ENCODE results near the gene PRC1.

The PRC1 gene

DNA sequence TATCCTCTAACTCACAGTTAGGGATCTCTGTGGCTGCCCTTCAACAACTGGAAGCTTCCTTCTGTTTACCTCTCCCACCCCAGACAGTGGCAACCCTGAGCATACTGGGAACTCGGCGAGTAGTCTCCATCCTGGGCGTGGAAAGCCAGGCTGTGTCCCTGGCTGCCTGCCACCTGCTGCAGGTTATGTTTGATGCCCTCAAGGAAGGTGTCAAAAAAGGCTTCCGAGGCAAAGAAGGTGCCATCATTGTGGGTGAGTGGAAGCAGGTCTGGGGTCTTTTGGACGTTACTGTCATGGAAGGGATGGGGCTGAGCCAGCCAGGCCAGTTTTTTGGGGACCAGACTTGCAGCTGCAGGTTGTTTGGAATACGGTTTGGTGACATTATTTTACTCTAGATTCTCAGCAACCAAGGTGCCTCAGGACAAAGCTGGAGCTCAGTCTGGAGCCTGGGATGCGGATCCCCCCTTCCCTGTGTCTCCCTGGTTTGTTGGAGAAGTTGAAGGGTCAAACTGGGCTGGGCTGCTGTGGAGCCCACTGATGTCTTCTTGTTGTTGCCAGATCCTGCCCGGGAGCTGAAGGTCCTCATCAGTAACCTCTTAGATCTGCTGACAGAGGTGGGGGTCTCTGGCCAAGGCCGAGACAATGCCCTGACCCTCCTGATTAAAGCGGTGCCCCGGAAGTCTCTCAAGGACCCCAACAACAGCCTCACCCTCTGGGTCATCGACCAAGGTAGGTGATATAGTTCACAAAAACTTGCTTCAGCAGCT is 51.8 kb downstream of the PRC1 start:
- peaks cover 58% of the 10 kb centered on the region for H3K36me3 Mint-ChIP-seq (ENCODE audit: low read depth)
- H3K4me3 Mint-ChIP-seq = no peak overlapping the region
- no peaks in the 10 kb centered on the region for H3K9me3 Mint-ChIP-seq

DNA sequence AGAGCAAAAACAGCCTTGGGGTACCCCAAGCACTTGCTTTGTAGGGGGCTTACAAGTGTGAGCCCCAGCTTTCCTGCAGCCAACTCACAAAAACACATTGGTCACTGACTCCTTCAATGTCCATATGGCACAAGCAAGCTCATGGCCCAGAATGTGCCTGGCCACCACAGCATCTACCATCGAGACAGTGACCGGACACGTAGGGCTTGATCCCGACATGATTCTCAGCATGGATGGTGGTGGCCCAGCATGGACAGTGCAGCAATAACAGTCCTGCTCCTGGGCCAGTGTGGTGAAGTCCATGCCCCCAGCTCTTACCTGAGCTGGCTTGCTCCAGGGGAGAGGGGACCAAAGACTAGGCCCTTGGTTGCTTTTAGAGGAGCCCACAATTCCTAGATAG is 53.3 kb downstream of the PRC1 start:
- Mint-ChIP-seq H3K9me3 (no peaks in the 10 kb centered on the region), H3K27me3 (ENCODE audit: low read depth) (no peaks in the 10 kb centered on the region), H3K4me1 (ENCODE audit: low read depth) (peaks cover 9% of the 10 kb centered on the region), H3K4me3 (no peak overlapping the region), H3K36me3 (ENCODE audit: low read depth) (peaks cover 57% of the 10 kb centered on the region), H3K27ac (no peak overlapping the region)
- no peak for DNase-seq (ENCODE audit: low spot score)

More for the DNA sequence above, 51.8 kb downstream of the PRC1 start:
- DNase-seq (ENCODE audit: low spot score) = no peak
- no peak overlapping the region for H3K27ac Mint-ChIP-seq
- no peaks in the 10 kb centered on the region for H3K4me1 Mint-ChIP-seq (ENCODE audit: low read depth)
- no peaks in the 10 kb centered on the region for H3K27me3 Mint-ChIP-seq (ENCODE audit: low read depth)

DNA sequence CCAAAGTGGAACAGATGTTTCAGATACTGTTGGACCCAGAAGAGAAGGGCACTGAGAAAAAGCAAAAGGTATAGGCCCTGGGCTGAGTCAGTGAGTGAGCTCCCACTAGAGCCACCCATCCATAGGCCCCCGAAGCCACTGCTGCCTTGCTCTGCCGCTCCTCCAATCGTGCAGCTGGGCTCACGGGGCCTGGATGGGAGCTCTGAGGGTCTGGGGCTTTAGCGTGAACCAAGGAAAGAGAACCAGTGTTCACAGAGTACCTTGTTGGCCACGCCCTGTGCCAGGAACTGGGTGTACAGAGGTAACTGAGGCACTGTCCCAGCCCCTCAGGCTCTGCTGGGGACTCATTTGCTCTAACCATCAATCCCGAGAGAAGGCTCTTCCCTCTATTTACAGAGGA is 54.6 kb downstream of the PRC1 start:
- Mint-ChIP-seq H3K27me3 (ENCODE audit: low read depth) (no peaks in the 10 kb centered on the region), H3K9me3 (no peaks in the 10 kb centered on the region), H3K27ac (no peak overlapping the region), H3K4me3 (no peak overlapping the region), H3K36me3 (ENCODE audit: low read depth) (peaks cover 54% of the 10 kb centered on the region), H3K4me1 (ENCODE audit: low read depth) (peaks cover 10% of the 10 kb centered on the region)
- DNase-seq (ENCODE audit: low spot score) = no peak

GRCh38 chr15:90938261-90938660 is 56.1 kb downstream of the PRC1 start:
- Mint-ChIP-seq H3K36me3 (ENCODE audit: low read depth) (peaks cover 49% of the 10 kb centered on the region), H3K9me3 (no peaks in the 10 kb centered on the region), H3K4me3 (no peak overlapping the region), H3K27ac (no peak overlapping the region), H3K27me3 (ENCODE audit: low read depth) (no peaks in the 10 kb centered on the region), H3K4me1 (ENCODE audit: low read depth) (peaks cover 18% of the 10 kb centered on the region)
- DNase-seq (ENCODE audit: low spot score) = no peak

GRCh38 chr15:90936823-90937222 is 57.5 kb downstream of the PRC1 start:
- no peak for DNase-seq (ENCODE audit: low spot score)
- peaks cover 27% of the 10 kb centered on the region for H3K4me1 Mint-ChIP-seq (ENCODE audit: low read depth)
- H3K9me3 Mint-ChIP-seq = no peaks in the 10 kb centered on the region
- peaks cover 37% of the 10 kb centered on the region for H3K36me3 Mint-ChIP-seq (ENCODE audit: low read depth)
- H3K4me3 Mint-ChIP-seq = peak overlapping the region; percentile 91
- H3K27ac Mint-ChIP-seq = peak overlapping the region; percentile 78
- H3K27me3 Mint-ChIP-seq (ENCODE audit: low read depth) = no peaks in the 10 kb centered on the region

- Mint-ChIP-seq H3K4me3 (peak within 1 kb of the TSS; percentile 91), H3K27ac (peak within 1 kb of the TSS; percentile 100), H3K9me3 (no peaks in the 10 kb centered on the region), H3K27me3 (ENCODE audit: low read depth) (no peaks in the 10 kb centered on the region), H3K4me1 (ENCODE audit: low read depth) (peaks cover 40% of the 10 kb centered on the region), H3K36me3 (ENCODE audit: low read depth) (peaks cover 23% of the 10 kb centered on the region)
- DNase-seq (ENCODE audit: low spot score) = peak; percentile 95
Measured at GRCh38 chr15:90934949-90935751, 59.2 kb downstream of the PRC1 start, which contains the start of gene UNC45A. UNC45A (plus strand) TSS chr15:90935285; CDS start chr15:90935325, 40 bp downstream.

- peak overlapping the region; percentile 100 for H3K27ac Mint-ChIP-seq
- H3K4me3 Mint-ChIP-seq = peak overlapping the region; percentile 91
- DNase-seq (ENCODE audit: low spot score) = peak; percentile 87
- no peaks in the 10 kb centered on the region for H3K27me3 Mint-ChIP-seq (ENCODE audit: low read depth)
- H3K4me1 Mint-ChIP-seq (ENCODE audit: low read depth) = peaks cover 44% of the 10 kb centered on the region
- no peaks in the 10 kb centered on the region for H3K9me3 Mint-ChIP-seq
- H3K36me3 Mint-ChIP-seq (ENCODE audit: low read depth) = peaks cover 18% of the 10 kb centered on the region
Measured at GRCh38 chr15:90934256-90934948, 59.9 kb downstream of the PRC1 start.

GRCh38 chr15:90933301-90933700 is 61.0 kb downstream of the PRC1 start:
- Mint-ChIP-seq H3K27me3 (ENCODE audit: low read depth) (no peaks in the 10 kb centered on the region), H3K27ac (peak overlapping the region; percentile 100), H3K9me3 (no peaks in the 10 kb centered on the region), H3K36me3 (ENCODE audit: low read depth) (peaks cover 18% of the 10 kb centered on the region), H3K4me3 (peak overlapping the region; percentile 100), H3K4me1 (ENCODE audit: low read depth) (peaks cover 51% of the 10 kb centered on the region)
- DNase-seq (ENCODE audit: low spot score) = no peak

DNA sequence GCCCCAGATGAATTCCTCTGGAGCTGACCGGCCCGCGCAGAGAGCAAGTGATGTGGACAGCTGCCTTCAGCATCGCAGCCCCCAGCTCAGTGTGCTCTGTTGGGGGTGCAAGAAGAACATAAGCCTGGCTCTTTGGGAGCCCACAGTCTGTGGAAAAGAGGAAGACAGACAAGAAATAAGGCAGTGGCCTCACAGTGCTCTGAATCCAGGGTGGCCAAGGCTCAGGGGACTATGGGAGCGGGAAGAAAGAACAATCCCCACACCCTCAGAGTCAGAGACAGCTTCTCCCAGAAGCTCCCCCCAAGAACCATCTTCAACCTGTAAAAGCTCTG is 61.7 kb downstream of the PRC1 start:
- Mint-ChIP-seq H3K36me3 (ENCODE audit: low read depth) (peaks cover 17% of the 10 kb centered on the region), H3K27ac (peak overlapping the region; percentile 100), H3K4me1 (ENCODE audit: low read depth) (peaks cover 52% of the 10 kb centered on the region)

GRCh38 chr15:90931828-90932659 is 62.3 kb downstream of the PRC1 start, which contains the start of gene HDDC3:
HDDC3 (minus strand) TSS chr15:90932549; CDS start chr15:90932540, 9 bp downstream.
- Mint-ChIP-seq H3K9me3 (no peaks in the 10 kb centered on the region), H3K4me1 (ENCODE audit: low read depth) (peaks cover 51% of the 10 kb centered on the region), H3K27me3 (ENCODE audit: low read depth) (no peaks in the 10 kb centered on the region), H3K27ac (peak within 1 kb of the TSS; percentile 100), H3K4me3 (peak within 1 kb of the TSS; percentile 100), H3K36me3 (ENCODE audit: low read depth) (peaks cover 16% of the 10 kb centered on the region)
- peak; percentile 90 for DNase-seq (ENCODE audit: low spot score)

More for the DNA sequence above, 61.7 kb downstream of the PRC1 start:
- peak overlapping the region; percentile 100 for H3K4me3 Mint-ChIP-seq
- no peaks in the 10 kb centered on the region for H3K9me3 Mint-ChIP-seq
- no peak for DNase-seq (ENCODE audit: low spot score)
- H3K27me3 Mint-ChIP-seq (ENCODE audit: low read depth) = no peaks in the 10 kb centered on the region

DNA sequence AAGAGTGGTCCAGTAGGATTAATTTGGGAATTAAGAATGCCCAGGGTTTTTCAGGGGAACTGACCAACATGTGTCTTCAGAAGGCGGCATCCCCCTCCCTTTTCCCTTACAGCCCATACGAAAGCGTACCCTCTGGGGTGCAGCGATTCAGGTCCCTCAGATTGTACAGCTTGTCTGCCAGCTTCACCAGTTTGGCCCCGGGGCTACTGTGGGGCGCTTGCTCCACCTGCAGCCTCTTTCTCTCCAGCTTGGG is 62.8 kb downstream of the PRC1 start:
- Mint-ChIP-seq H3K27ac (peak overlapping the region; percentile 100), H3K4me3 (peak overlapping the region; percentile 100), H3K36me3 (ENCODE audit: low read depth) (peaks cover 12% of the 10 kb centered on the region), H3K4me1 (ENCODE audit: low read depth) (peaks cover 48% of the 10 kb centered on the region), H3K9me3 (no peaks in the 10 kb centered on the region), H3K27me3 (ENCODE audit: low read depth) (no peaks in the 10 kb centered on the region)
- DNase-seq (ENCODE audit: low spot score) = no peak

DNA sequence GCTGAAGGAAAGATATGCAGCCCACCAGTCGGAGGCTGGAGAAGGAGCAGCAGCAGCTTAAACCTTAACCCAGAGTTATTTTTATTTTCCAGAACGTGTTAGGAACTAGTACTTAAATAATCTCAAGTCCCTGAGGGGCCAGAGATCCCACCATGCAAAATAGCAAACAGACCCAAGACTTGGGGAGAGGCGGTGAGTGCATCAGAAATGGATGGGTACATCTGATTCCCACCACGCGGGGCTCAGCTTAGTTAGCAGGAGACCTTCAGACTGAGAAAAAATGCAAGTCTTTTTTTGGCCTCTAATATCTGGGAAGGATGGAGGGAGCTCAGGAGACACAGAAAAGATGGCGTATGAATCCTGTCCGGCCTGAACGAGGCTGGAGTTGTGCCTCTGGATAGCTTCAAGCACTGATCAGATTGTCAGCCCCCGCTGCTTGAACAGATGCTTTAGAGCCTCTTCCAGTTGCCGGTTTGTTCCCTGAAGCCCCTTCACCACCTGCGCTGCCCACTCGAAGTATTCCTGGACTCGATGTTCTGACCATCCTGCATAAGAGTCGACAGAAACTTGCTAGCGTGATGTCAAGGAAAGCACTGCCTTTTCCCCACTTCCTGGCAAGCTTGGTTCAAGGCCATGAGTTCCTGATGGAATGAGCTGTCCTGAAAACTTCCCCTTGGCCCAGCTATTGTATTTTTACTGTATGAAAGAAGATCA is 63.3 kb downstream of the PRC1 start:
- Mint-ChIP-seq H3K4me1 (ENCODE audit: low read depth) (peaks cover 43% of the 10 kb centered on the region), H3K4me3 (peak overlapping the region; percentile 100), H3K27ac (peak overlapping the region; percentile 100), H3K36me3 (ENCODE audit: low read depth) (peaks cover 8% of the 10 kb centered on the region), H3K27me3 (ENCODE audit: low read depth) (no peaks in the 10 kb centered on the region), H3K9me3 (no peaks in the 10 kb centered on the region)
- DNase-seq (ENCODE audit: low spot score) = no peak

Data from T-helper 2 cell treated with Interferon-gamma antibody and Interleukin-4, amounts not matched to agents 5 μg/mL and 100 μg/mL, for 36 hours (primary cell).